IPS-NIHi7 (cell line): ENCODE measurements around the gene AFAP1.

Experiments used
- DNase-seq: peaks from one replicate; pipeline ENCODE4 v3.0.0; 2012; ENCODE audit warnings: mixed read lengths; ENCODE audit errors: extremely low spot score

AFAP1 gene

GRCh38 chr4:7915875-7916242 lies 23.8 kb downstream of the AFAP1 start:
- DNase-seq = no peak

- DNase-seq = no peak
These were observed 26.8 kb downstream of the AFAP1 start for GRCh38 chr4:7912826-7913225.

- peak; percentile 76 for DNase-seq
These were observed 28.6 kb downstream of the AFAP1 start for GRCh38 chr4:7910952-7911578.

- DNase-seq = no peak
These were observed 29.3 kb downstream of the AFAP1 start for GRCh38 chr4:7910263-7910896.

GRCh38 chr4:7909463-7910262 lies 30.0 kb downstream of the AFAP1 start:
- no peak for DNase-seq

- DNase-seq = no peak
These were observed 31.0 kb downstream of the AFAP1 start for GRCh38 chr4:7908668-7909067.

- DNase-seq = no peak
These were observed 32.5 kb downstream of the AFAP1 start for GRCh38 chr4:7907142-7907541.

GRCh38 chr4:7906171-7906701 lies 33.4 kb downstream of the AFAP1 start:
- DNase-seq = no peak

- DNase-seq = no peak
These were observed 34.4 kb downstream of the AFAP1 start for GRCh38 chr4:7904952-7905915.

GRCh38 chr4:7903791-7904516 lies 35.7 kb downstream of the AFAP1 start:
- no peak for DNase-seq

GRCh38 chr4:7902826-7903225 lies 36.8 kb downstream of the AFAP1 start:
- no peak for DNase-seq

GRCh38 chr4:7902101-7902553 lies 37.5 kb downstream of the AFAP1 start:
- no peak for DNase-seq

- no peak for DNase-seq
These were observed 38.3 kb downstream of the AFAP1 start for GRCh38 chr4:7901311-7901885.

- DNase-seq = no peak
These were observed 39.2 kb downstream of the AFAP1 start for GRCh38 chr4:7900334-7900909.

- DNase-seq = no peak
These were observed 40.3 kb downstream of the AFAP1 start for GRCh38 chr4:7899184-7899869.

GRCh38 chr4:7898385-7898784 lies 41.3 kb downstream of the AFAP1 start:
- no peak for DNase-seq

GRCh38 chr4:7897811-7898210 lies 41.9 kb downstream of the AFAP1 start:
- no peak for DNase-seq

GRCh38 chr4:7894677-7895181 lies 44.9 kb downstream of the AFAP1 start:
- DNase-seq = no peak

GRCh38 chr4:7894098-7894676 lies 45.5 kb downstream of the AFAP1 start:
- no peak for DNase-seq
